HG03520 (cell line): ENCODE data around the gene CHD2.
"Not testable (repeated sequence)": the region's sequence is repeated elsewhere in the genome, so short reads cannot be mapped to it uniquely, and the experiment has no call there.

Experiments used
- ATAC-seq: cut with Tn5 transposase; IDR thresholded peaks from one replicate; pipeline ENCODE4 v1.9.1; 2021; ENCODE audit warnings: mild to moderate bottlenecking, moderate library complexity; ENCODE audit not compliant: unreplicated experiment

Gene CHD2

DNA sequence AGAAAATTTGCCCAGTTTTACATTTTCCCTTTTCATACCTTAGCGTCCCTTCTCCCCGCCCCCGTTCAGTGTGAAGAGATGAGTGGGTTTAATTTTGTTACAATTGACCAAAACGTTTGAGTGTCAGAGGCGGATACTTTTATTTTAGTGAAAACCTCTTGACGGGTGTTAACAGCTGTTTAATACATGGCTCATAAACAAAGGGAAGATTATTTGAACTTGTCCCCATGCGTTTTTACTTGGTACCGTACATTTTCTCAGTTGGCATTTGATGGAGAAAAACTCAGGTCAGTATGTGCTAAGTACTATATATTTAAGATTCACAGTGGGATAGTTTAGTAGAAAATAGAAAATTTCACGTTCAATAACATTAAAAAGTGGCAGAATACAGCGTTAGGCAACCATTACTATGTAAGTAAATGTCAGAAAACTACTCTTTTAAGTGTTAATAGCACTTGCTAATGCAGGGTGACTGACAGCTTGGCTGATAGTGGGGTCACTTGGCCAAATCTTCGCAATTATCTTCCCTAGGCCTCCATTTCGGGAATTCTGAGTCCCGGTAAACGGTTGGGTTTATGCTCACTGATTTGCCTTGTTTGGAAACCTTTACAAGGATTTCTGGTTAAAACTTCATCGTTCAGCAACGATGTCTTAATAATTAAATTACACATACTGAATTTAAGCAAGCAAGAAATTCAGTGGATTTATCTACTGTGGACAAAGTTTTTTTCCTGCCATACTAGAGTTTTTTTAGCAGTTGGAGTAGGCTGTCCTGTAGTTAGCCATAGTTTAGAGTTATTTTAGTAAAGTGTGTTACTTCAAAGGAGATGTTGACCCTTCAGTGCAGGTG is 4.8 kb downstream of the CHD2 start:
- ATAC-seq: no peak

DNA sequence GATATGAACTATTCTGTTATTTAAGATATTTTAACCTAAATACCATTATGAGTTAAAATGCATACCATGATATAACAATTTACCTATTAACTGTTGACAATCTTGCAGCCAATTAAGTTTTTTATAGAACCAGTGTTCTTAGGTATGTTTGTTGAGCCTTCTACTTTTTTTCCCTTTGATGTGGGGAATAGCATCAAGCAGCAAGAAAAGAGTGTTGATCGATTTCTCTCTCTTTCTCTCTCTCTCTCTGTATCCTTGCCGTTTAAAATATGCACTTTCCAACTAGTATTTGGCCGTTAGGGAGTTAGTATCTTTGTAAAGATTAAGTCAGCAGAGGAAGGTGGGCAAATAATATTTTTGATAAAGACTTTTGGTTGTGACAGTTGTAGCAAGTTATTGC is 5.9 kb downstream of the CHD2 start:
- no peak for ATAC-seq

DNA sequence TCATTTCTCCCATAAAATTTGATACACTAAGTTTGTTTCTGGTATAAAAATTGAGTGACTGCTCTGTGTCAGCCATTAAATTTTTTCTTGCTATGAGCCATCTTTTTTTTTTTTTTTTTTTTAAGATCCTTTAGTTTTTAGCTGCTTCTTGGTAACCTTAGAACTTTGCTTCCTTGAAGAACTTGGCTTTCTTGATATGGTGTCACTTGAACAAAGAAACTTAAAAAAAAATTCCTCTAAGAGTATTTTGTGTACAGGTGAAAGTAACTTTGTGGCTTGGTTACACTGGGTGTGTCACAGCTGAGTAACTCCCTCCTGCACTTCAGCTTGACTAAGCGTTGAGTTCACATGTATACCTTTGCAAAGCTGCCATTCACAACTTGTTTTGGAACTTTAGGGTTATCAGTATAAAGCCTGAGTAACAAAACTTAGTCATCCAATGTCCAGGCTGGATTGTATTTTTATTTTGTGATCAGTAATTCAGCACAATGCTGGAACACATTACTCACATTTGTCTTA is 6.5 kb downstream of the CHD2 start:
- no peak for ATAC-seq

DNA sequence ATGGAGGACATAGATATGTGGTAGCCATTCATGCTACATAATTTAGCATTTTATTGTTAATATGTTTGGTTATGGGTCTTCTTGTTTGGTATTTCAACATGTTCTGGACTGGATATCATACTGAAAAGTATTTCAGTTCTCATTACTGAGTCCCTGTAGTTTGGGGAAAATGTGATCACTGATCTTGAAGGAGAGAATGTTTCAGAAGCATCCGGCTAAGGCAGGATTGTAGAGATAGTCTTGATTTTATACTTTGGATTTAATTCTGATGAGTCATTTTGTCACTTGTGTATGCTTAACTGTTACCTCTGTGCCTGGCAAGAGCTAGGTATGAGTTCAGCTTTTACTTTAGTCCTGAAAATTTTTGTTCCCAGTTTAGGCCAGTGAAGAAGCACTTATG is 7.1 kb downstream of the CHD2 start:
- no peak for ATAC-seq

DNA sequence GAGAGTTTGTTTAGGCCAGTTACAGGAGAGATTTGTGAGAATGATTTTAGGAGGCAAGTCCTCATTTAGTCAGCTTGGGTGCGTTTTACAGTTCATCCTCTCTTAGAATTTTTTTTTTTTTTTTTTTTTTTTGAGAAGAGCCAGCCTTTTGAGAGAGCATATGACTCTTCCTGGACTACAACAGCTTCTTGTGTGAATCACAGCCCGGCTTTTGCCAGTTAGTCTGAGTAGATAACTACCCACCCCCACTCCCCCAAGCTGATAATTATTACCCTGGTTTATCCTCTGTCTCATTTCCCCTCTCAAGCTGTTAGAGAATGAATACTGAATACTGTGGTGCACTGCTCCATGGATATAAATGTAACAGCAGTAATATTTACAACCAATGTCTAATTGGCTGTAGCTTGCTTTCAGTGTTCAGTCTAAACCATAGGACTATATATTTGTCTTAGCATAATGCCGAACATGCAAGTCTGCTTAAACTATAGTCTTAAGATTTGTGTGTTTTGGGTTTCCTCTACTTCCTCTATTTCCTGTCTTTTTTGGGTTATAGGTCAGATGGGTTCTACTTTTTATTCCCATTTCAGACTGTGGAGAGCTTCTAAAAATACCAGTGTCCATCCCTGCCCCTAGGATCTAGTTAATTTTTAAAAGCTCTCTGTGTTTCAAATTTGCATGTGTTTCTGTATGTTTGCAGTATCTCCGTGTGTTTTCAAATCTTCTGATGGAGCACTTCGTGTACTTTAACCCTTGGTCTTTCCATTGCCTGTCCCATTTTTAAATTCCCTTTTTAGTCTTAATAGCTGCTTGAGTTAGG is 8.0 kb downstream of the CHD2 start:
- ATAC-seq: no peak

DNA sequence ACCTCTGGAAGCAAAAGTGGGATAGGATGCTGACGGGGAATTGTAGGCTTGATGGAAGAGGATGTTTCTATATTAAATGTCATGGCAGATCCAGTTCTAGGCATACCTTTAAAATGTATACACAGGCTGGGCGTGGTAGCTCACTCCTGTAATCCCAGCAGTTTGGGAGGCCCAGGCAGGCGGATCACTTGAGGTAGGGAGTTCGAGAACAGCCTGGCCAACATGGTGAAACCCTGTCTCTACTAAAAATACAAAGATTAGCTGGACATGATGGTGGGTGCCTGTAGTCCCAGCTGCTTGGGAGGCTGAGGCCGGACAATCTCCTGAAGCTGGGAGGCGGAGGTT is 8.6 kb downstream of the CHD2 start:
- ATAC-seq: no peak

DNA sequence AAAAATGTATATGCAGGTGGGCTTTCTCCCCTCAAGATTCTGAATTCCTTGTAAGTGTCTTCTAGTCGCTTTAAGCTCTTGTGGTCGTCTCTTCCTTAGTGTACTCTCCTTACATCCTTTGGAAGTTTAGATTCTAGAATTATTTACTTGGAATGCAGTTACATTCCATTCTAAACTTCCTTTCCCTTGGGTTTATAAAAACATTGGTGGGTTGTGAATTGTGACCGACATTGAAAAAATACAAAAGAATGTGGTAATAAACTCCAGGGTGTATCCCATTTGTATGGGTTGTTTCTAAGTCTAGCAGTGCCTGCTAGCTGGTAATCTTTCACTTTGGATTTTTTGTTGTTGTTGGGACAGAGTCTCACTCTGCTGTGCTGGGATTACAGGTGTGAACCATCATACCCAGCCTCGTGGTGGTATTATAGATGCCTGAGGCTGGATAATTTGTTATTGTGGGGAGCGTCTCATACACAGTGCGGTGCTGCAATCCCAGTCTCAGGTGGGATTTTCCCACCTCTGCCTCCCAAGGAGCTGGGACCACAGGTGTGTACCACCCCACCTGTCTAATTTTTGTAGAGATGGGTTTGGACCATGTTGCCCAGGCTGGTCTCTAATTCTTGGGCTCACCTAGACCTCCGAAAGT is 9.1 kb downstream of the CHD2 start:
- ATAC-seq: no peak

DNA sequence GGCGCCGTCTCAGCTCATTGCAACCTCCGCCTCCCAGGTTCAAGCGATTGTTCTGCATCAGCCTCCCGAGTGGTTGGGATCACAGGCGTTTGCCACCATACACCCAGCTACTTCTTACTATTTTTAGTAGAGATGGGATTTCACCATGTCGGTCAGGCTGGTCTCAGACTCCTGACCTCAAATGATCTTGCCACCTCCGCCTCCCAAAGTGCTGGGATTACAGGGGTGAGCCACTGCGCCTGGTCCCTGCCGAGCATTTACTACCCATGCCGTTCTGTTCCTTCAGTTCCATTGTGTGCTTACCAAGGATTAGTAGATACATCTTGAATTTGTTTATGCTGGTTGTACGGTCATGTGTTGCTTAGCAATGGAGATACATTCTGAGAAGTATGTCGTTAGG is 10.3 kb downstream of the CHD2 start:
- ATAC-seq: no peak

DNA sequence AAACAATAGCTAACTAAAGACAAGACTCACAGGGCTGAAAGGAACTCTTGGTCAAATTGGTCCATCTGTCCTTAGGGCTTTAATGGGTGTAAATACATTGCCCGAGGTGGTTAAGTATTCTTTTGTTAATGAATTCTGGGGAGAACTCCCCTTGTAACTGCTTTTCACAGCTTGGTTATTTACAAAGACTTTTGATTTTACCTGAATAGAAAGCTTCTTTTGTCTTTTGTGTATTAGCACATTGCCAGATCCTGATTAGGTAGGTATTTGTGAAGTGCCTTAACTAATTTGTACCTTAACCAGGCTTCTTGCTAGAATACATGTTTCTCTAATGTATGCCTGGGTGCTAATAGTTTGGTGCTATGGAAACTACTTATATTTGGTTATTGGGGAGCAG is 14.0 kb downstream of the CHD2 start:
- no peak for ATAC-seq

DNA sequence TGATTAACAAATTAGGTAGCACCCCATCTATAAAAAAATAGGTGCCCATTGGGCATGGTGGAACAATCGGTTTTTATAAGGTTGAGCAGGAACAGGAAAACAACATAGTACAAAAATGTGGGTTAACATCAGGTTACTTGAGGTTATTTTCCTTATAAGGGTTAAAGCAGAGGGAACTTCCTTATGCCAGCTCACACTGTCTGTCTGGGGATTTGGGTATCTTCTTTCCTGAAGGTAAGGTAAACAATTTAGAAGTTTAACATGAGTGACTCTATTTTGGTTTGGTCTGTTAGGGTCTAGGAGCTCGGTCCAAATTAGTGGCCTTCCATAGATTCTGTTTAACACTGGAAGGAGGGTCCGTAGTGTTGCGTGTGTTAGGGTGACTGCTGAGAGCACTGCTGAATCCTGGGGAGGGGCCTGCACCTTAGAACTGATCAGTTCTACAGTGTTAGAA is 14.7 kb downstream of the CHD2 start:
- no peak for ATAC-seq

DNA sequence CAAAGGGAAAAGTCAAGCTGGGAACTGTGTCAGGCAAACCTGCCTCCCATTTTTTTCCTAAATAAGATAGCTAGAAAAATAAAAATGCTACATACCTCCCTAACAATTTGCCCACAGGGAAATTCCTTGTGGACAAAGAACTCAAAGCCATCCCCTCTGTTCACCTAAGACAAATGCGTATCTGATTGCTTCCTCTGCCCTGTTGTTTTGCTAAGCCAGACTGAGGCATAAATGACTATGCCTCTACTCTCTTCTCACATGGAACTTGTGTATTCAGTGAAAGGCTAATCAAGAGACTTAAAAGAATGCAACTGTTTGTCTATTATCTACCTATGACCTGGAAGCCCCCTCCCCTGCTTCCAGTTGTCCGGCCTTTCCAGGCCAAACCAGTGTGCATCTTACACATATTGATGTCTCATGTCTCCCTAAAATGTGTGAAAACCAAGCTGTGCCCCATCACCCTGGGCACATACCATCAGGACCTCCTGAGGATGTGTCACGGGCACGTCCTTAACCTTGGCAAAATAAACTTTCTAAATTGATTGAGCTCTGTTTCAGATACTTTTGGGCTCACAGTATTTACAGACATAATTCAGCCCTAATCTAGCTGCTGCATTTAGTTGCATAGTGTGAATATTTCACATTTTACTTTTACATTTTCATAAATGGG is 15.8 kb downstream of the CHD2 start:
- ATAC-seq: no peak

DNA sequence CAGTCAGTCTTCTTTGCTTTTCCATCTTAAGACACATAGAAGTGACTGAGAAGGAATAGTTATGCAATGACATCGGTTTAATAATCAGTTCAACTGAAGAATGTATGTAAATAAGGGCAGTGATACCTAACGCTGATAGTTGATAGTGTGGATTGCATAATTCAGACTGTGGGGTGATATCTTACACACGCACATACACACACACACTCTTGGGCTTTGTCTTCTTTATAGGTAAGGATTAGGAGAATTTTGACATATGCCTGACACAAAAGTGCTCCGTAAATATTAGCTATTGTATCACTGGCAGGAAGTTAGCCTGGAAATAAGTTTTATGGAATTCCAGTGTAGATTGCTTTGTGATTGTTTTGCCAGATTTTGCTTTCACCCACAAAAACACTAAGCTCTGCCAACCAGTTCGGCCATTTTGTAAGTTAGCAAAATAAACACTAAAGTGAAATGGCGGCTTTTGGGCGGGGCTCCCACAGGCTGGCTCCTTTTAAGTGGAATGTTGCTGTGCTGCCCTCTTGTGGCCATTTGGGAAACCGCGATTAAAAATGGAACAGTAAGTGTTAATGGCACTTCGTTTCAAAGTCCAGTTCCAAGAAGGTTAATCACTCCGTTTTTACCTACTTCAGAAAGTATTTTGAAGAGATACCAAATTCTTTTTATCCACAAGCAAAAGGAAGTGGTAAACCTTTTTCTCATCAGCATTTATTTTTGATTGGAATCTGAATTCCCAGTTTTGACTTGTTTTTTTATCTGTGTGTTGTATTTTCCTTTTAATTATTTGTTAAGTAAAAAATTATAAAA is 17.7 kb downstream of the CHD2 start:
- no peak for ATAC-seq

DNA sequence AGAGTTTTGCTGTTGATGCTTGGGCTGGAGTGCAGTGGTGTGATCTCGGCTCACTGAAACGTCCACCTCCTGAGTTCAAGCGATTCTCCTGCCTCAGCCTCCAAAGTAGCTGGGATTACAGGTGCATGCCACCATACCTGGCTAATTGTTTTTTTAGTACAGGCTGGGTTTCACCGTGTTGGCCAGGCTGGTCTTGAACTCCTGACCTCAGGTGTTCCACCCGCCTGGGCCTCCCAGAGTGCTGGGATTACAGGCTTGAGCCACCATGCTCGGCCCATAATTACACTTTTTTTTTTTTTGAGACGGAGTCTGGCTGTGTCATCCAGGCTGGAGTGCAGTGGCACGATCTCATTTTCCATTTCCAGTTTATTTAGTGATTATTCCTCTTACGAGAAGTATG is 18.8 kb downstream of the CHD2 start:
- not testable (repeated sequence) for ATAC-seq

DNA sequence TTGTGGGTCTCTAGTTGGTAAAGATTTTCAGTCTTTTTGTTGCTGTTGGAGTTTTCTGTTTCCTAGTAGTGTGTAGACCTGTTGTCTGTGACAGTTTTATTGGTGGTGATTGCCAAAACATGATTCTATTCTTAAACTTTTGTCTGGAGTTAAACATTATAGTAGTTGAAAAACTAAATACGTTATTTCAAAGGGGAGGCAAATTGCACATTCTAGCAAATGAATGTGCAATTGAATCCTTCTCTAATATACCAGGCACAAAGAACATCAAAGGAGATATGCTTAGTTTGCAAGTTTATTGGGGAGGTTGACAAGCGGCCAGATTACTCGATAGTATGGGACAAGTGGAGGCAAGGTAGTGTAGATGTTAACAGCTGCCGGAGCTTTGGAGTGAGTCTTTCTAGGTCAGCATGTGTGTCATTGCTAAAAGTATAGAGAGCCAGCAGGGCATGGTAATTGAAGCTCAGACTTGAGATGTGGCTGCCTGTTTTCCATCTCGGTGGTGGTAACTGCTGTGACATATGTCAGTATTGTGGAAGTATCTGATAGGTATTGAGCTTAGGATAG is 20.6 kb downstream of the CHD2 start:
- ATAC-seq: no peak

DNA sequence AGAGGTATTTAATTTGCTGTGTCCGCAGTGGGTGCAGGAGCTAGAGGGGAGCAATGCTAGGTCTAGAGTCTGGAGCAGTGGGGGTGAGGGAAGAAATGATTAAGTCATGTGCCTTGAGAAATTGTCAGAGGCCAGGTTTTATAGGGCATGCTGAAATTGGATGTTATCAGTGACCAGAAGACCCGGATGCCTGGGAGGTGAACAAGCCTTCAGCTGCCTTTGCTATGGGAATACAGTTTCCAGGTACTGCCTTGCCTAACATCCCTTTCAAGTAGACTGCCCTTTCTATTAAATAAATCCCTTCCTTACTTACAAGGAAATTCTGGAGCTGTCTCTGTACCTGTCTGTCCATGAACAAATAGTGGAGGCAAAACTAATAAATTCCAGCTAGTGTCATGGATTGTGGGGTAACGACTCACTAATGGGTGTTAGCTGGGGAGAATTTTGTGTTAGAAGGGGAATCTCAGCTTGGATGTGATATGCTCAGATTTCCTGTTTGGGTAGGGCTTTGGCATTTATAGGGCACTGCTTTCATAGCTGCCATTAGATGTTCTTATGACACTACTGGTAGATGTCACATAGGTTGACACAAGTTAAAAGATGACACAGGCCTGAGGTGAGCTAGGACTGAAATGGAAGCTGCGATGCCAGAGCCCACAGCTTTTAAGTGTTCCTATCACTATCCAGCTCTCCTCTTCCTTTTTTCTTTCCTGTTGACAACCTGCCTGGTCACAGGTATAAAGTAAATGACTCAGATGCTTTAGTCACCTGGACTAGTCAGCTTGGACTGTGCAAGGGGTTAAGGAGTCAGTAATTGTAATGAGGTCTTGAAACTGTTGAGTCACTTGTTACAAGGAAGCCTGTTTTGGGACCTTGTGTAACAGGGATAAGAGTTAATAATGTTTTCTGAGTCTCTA is 21.3 kb downstream of the CHD2 start:
- ATAC-seq: no peak

DNA sequence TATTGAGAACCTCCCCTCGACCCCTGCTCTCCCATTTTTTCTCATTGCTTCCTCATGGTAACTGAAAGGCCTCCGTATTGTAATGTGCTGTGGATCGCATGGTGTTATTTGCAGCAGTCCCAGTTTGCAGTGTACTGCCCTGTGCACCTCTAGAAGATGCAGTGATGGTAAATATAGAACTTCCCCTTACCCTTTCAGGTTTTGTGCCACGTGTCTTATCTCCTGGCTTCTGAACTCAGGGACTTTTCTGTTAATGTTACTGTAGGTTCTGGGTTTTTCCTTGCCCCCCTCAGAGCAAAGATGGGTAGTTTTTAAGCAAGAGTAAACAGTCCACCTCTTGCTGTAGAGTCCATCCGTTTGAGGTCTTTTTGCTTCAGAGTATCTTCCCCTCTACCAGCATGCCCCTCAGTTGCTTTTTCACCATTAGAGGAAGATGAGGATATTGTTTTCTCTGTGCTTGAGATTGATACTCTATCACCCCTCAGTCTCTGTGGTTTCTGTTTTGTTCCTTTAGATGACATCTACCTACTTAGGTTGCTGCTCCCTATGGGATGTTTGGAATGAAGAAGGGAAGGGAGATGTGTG is 22.4 kb downstream of the CHD2 start:
- peak; percentile 45 for ATAC-seq

DNA sequence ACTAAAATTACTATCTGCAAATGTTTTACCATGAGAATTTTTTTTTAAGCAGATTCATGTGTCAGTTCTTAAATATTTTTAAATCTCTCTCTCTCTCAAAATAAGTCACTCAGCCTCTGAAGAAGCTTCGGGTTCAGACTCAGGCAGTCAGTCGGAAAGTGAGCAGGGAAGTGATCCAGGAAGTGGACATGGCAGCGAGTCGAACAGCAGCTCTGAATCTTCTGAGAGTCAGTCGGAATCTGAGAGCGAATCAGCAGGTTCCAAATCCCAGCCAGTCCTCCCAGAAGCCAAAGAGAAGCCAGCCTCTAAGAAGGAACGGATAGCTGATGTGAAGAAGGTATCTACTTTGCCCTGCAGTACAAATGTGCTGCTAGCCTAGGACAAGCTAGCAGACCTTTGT is 24.1 kb downstream of the CHD2 start:
- no peak for ATAC-seq

DNA sequence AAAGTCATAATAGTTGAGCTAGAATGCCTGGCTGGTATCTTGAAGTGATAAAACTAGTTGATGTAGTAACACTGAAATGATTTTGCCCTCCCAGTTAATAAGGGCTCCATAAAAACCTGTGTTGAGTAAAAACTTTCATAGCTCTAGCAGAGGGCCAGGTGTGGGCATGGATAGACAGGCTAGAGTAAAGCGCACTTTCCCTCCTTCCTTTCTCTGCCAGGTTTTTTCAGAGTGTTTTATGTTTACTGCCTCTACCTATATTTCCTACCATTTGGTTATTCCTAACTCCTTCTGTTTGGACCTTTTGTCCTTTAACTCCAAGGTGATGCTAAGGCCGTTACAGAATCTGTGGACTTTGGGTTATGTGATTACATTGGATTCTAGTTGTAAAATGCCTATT is 25.3 kb downstream of the CHD2 start:
- ATAC-seq: no peak
